Measurements from ENCODE around the gene RNF150.
A peak's percentile ranks its signal among the peaks of the same experiment; 100 is the strongest.

RNF150 gene

GRCh38 chr4:141021397-141022110 is 111.7 kb downstream of the RNF150 start:
- no peak for DNase-seq

- no peak for DNase-seq
These were observed 112.4 kb downstream of the RNF150 start for GRCh38 chr4:141020801-141021261.

GRCh38 chr4:141019768-141020167 is 113.5 kb downstream of the RNF150 start:
- DNase-seq = no peak

GRCh38 chr4:141016117-141016798 is 117.0 kb downstream of the RNF150 start:
- no peak for DNase-seq

- no peak for DNase-seq
These were observed 119.4 kb downstream of the RNF150 start for GRCh38 chr4:141013899-141014298.

GRCh38 chr4:141011901-141012315 is 121.4 kb downstream of the RNF150 start:
- no peak for DNase-seq

- peak; percentile 58 for DNase-seq
These were observed 123.3 kb downstream of the RNF150 start for GRCh38 chr4:141009931-141010330.

- DNase-seq = no peak
These were observed 124.1 kb downstream of the RNF150 start for GRCh38 chr4:141009129-141009528.

- DNase-seq = no peak
These were observed 126.9 kb downstream of the RNF150 start for GRCh38 chr4:141006242-141006802.

- DNase-seq = no peak
These were observed 128.4 kb downstream of the RNF150 start for GRCh38 chr4:141004823-141005222.

GRCh38 chr4:141003193-141003592 is 130.1 kb downstream of the RNF150 start:
- no peak for DNase-seq

GRCh38 chr4:141002323-141002805 is 130.9 kb downstream of the RNF150 start:
- no peak for DNase-seq

GRCh38 chr4:140996766-140997165 is 136.5 kb downstream of the RNF150 start:
- DNase-seq = no peak

GRCh38 chr4:140995058-140995457 is 138.2 kb downstream of the RNF150 start:
- DNase-seq = no peak

- peak; percentile 8 for DNase-seq
These were observed 139.3 kb downstream of the RNF150 start for GRCh38 chr4:140994015-140994414.

- DNase-seq = no peak
These were observed 139.9 kb downstream of the RNF150 start for GRCh38 chr4:140993370-140993769.

- DNase-seq = no peak
These were observed 143.3 kb downstream of the RNF150 start for GRCh38 chr4:140989944-140990343.

- DNase-seq = no peak
These were observed 147.2 kb downstream of the RNF150 start for GRCh38 chr4:140986045-140986444.

GRCh38 chr4:140982613-140983340 is 150.5 kb downstream of the RNF150 start:
- DNase-seq = no peak

- no peak for DNase-seq
These were observed 152.7 kb downstream of the RNF150 start for GRCh38 chr4:140980426-140981200.

- DNase-seq = no peak
These were observed 156.5 kb downstream of the RNF150 start for GRCh38 chr4:140976768-140977167.

GRCh38 chr4:140971077-140971792 is 162.0 kb downstream of the RNF150 start:
- no peak for DNase-seq
